Measurements from ENCODE around the gene HSPA1L. TPM values are rescaled to one million over a fixed set of nuclear protein-coding genes. Genes with fewer than 3 reads are reported as not detected.

Gene HSPA1L
- total and polyA plus RNA-seq, 4 experiments from 2014 or later: 1.1 to 8.3 (median 6.3) TPM

- no peaks in the 10 kb centered on the region for H3K27me3 ChIP-seq (ENCODE audit: insufficient read depth, low read length)
- H3K36me3 ChIP-seq (ENCODE audit: insufficient read depth, low read length): no peaks in the 10 kb centered on the region
- POLR2A ChIA-PET (ENCODE audit: partially characterized antibody): interaction anchor here (0.7 to 7.1 kb wide), 7 partner anchors 31 to 66 kb away, joined by 3 to 78 read pairs (median 6); partner anchors contain the start of genes CLIC1, HSPA1A, HSPA1L and MSH5
- no peak overlapping the region for H3K27ac ChIP-seq (ENCODE audit: low read depth, low read length)
- intact Hi-C loops (cut with micrococcal nuclease): loop anchor here (1.0 kb wide), 1 partner anchor 39 kb away; the partner anchor contains the start of gene DDAH2
- no peak overlapping the region for H3K4me3 Mint-ChIP-seq
- H3K4me1 ChIP-seq (ENCODE audit: insufficient read depth, low read length): peaks cover 35% of the 10 kb centered on the region
- no peak for DNase-seq
- H3K4me3 ChIP-seq (ENCODE audit: low read length in 2 of 2): no peak overlapping the region
- no peaks in the 10 kb centered on the region for H3K36me3 Mint-ChIP-seq
- H3K4me1 Mint-ChIP-seq: peaks cover 15 to 36% (median 25%) of the 10 kb centered on the region in 4 donors
- H3K9me3 ChIP-seq (ENCODE audit: control insufficient read depth in 1 of 2, low read length in 2 of 2): no peaks in the 10 kb centered on the region
- H3K27ac Mint-ChIP-seq: peak overlapping the region in 3 of 7 donors; percentile 55 to 65 (median 60)
- no peaks in the 10 kb centered on the region for H3K27me3 Mint-ChIP-seq
- no peaks in the 10 kb centered on the region for H3K9me3 Mint-ChIP-seq
- CTCF ChIA-PET (ENCODE audit: partially characterized antibody): interaction anchor here (1.0 to 12.8 kb wide), 15 partner anchors 9 to 84 kb away, joined by 3 to 173 read pairs (median 8); partner anchors contain the start of genes CLIC1, DDAH2, HSPA1A and HSPA1B
Measured at GRCh38 chr6:31768363-31769257, 46.5 kb downstream of the HSPA1L start.

- Mint-ChIP-seq H3K27me3 (no peaks in the 10 kb centered on the region), H3K27ac (no peak overlapping the region)
- POLR2A ChIA-PET (ENCODE audit: partially characterized antibody): no interaction called here
Measured at GRCh38 chr6:31767096-31767645, 47.9 kb downstream of the HSPA1L start.

GRCh38 chr6:31765910-31766794 is 48.9 kb downstream of the HSPA1L start:
- ChIA-PET POLR2A (ENCODE audit: partially characterized antibody) (no interaction called here), CTCF (ENCODE audit: partially characterized antibody) (interaction anchor here (0.9 kb wide), 1 partner anchor 36 kb away, joined by 3 read pairs; no protein-coding TSS in a partner anchor)
- Histone ChIP-seq H3K4me1 (ENCODE audit: insufficient read depth, low read length) (peaks cover 11% of the 10 kb centered on the region), H3K36me3 (ENCODE audit: insufficient read depth, low read length) (no peaks in the 10 kb centered on the region), H3K27me3 (ENCODE audit: insufficient read depth, low read length) (no peaks in the 10 kb centered on the region), H3K27ac (ENCODE audit: low read depth, low read length) (no peak overlapping the region), H3K9me3 (ENCODE audit: control insufficient read depth in 1 of 2, low read length in 2 of 2) (no peaks in the 10 kb centered on the region), H3K4me3 (ENCODE audit: low read length in 2 of 2) (no peak overlapping the region)
- Mint-ChIP-seq H3K36me3 (peaks cover 2 to 3% of the 10 kb centered on the region in 2 donors), H3K27me3 (no peaks in the 10 kb centered on the region), H3K4me3 (no peak overlapping the region), H3K4me1 (peaks cover 6 to 18% (median 12%) of the 10 kb centered on the region in 4 donors), H3K27ac (no peak overlapping the region), H3K9me3 (no peaks in the 10 kb centered on the region)
- intact Hi-C loops (cut with micrococcal nuclease): no loop called here
- DNase-seq: no peak

More at GRCh38 chr6:31767096-31767645, 47.9 kb downstream of the HSPA1L start:
- Mint-ChIP-seq H3K4me1 (peaks cover 9 to 24% (median 18%) of the 10 kb centered on the region in 4 donors), H3K9me3 (no peaks in the 10 kb centered on the region), H3K4me3 (no peak overlapping the region), H3K36me3 (peaks cover 0 to 1% of the 10 kb centered on the region in 2 donors)
- Histone ChIP-seq H3K9me3 (ENCODE audit: control insufficient read depth in 1 of 2, low read length in 2 of 2) (no peaks in the 10 kb centered on the region), H3K4me1 (ENCODE audit: insufficient read depth, low read length) (peaks cover 21% of the 10 kb centered on the region), H3K4me3 (ENCODE audit: low read length in 2 of 2) (no peak overlapping the region), H3K36me3 (ENCODE audit: insufficient read depth, low read length) (no peaks in the 10 kb centered on the region), H3K27ac (ENCODE audit: low read depth, low read length) (no peak overlapping the region), H3K27me3 (ENCODE audit: insufficient read depth, low read length) (no peaks in the 10 kb centered on the region)
- intact Hi-C loops (cut with micrococcal nuclease): no loop called here
- no peak for DNase-seq
- CTCF ChIA-PET (ENCODE audit: partially characterized antibody): interaction anchor here (12.8 kb wide), 1 partner anchor 33 kb away, joined by 173 read pairs; the partner anchor contains the start of genes CLIC1, DDAH2 and MSH5

GRCh38 chr6:31765559-31765909 is 49.5 kb downstream of the HSPA1L start:
- Mint-ChIP-seq H3K27ac (no peak overlapping the region), H3K36me3 (peaks cover 3 to 5% of the 10 kb centered on the region in 2 donors), H3K9me3 (no peaks in the 10 kb centered on the region), H3K4me1 (peaks cover 4 to 13% (median 10%) of the 10 kb centered on the region in 4 donors), H3K4me3 (no peak overlapping the region), H3K27me3 (no peaks in the 10 kb centered on the region)
- POLR2A ChIA-PET (ENCODE audit: partially characterized antibody): no interaction called here
- H3K36me3 ChIP-seq (ENCODE audit: insufficient read depth, low read length): no peaks in the 10 kb centered on the region
- H3K9me3 ChIP-seq (ENCODE audit: control insufficient read depth in 1 of 2, low read length in 2 of 2): no peaks in the 10 kb centered on the region
- H3K27ac ChIP-seq (ENCODE audit: low read depth, low read length): no peak overlapping the region
- H3K4me1 ChIP-seq (ENCODE audit: insufficient read depth, low read length): peaks cover 5% of the 10 kb centered on the region
- no peak overlapping the region for H3K4me3 ChIP-seq (ENCODE audit: low read length in 2 of 2)
- CTCF ChIA-PET (ENCODE audit: partially characterized antibody): no interaction called here
- H3K27me3 ChIP-seq (ENCODE audit: insufficient read depth, low read length): no peaks in the 10 kb centered on the region
- intact Hi-C loops (cut with micrococcal nuclease): no loop called here
- DNase-seq: no peak

GRCh38 chr6:31764198-31764597 is 50.9 kb downstream of the HSPA1L start:
- Mint-ChIP-seq H3K27me3 (no peaks in the 10 kb centered on the region), H3K27ac (no peak overlapping the region), H3K36me3 (peaks cover 5 to 7% of the 10 kb centered on the region in 2 donors), H3K9me3 (no peaks in the 10 kb centered on the region), H3K4me1 (peaks cover 0 to 5% (median 3%) of the 10 kb centered on the region in 4 donors), H3K4me3 (no peak overlapping the region)
- intact Hi-C loops (cut with micrococcal nuclease): no loop called here
- H3K9me3 ChIP-seq (ENCODE audit: control insufficient read depth in 1 of 2, low read length in 2 of 2): no peaks in the 10 kb centered on the region
- CTCF ChIA-PET (ENCODE audit: partially characterized antibody): no interaction called here
- no peak for DNase-seq
- H3K27ac ChIP-seq (ENCODE audit: low read depth, low read length): no peak overlapping the region
- H3K4me1 ChIP-seq (ENCODE audit: insufficient read depth, low read length): no peaks in the 10 kb centered on the region
- no peaks in the 10 kb centered on the region for H3K36me3 ChIP-seq (ENCODE audit: insufficient read depth, low read length)
- H3K27me3 ChIP-seq (ENCODE audit: insufficient read depth, low read length): no peaks in the 10 kb centered on the region
- POLR2A ChIA-PET (ENCODE audit: partially characterized antibody): no interaction called here
- H3K4me3 ChIP-seq (ENCODE audit: low read length in 2 of 2): no peak overlapping the region

GRCh38 chr6:31763619-31763940 is 51.5 kb downstream of the HSPA1L start:
- no peaks in the 10 kb centered on the region for H3K36me3 ChIP-seq (ENCODE audit: insufficient read depth, low read length)
- Mint-ChIP-seq H3K36me3 (peaks cover 5 to 11% of the 10 kb centered on the region in 2 donors), H3K4me1 (peaks cover 0 to 5% (median 3%) of the 10 kb centered on the region in 4 donors), H3K27me3 (no peaks in the 10 kb centered on the region), H3K4me3 (no peak overlapping the region), H3K9me3 (no peaks in the 10 kb centered on the region), H3K27ac (peak overlapping the region in 2 of 7 donors; percentile 53 to 70)
- CTCF ChIA-PET (ENCODE audit: partially characterized antibody): no interaction called here
- POLR2A ChIA-PET (ENCODE audit: partially characterized antibody): no interaction called here
- H3K27ac ChIP-seq (ENCODE audit: low read depth, low read length): no peak overlapping the region
- no peaks in the 10 kb centered on the region for H3K9me3 ChIP-seq (ENCODE audit: control insufficient read depth in 1 of 2, low read length in 2 of 2)
- no peaks in the 10 kb centered on the region for H3K27me3 ChIP-seq (ENCODE audit: insufficient read depth, low read length)
- no peaks in the 10 kb centered on the region for H3K4me1 ChIP-seq (ENCODE audit: insufficient read depth, low read length)
- H3K4me3 ChIP-seq (ENCODE audit: low read length in 2 of 2): no peak overlapping the region
- intact Hi-C loops (cut with micrococcal nuclease): no loop called here
- DNase-seq: no peak

Measured in CD4-positive, alpha-beta memory T cell (primary cell).